Fibroblast of gingiva (primary cell): Measurements from ENCODE around the gene ZNF678.
"Not testable (repeated sequence)": the region's sequence is repeated elsewhere in the genome, so short reads cannot be mapped to it uniquely, and the experiment has no call there.

ENCODE experiments used
- DNase-seq: peaks from one replicate; pipeline ENCODE4 v3.0.0-alpha.2; 2011; ENCODE audit warnings: low read depth

Gene ZNF678

DNA sequence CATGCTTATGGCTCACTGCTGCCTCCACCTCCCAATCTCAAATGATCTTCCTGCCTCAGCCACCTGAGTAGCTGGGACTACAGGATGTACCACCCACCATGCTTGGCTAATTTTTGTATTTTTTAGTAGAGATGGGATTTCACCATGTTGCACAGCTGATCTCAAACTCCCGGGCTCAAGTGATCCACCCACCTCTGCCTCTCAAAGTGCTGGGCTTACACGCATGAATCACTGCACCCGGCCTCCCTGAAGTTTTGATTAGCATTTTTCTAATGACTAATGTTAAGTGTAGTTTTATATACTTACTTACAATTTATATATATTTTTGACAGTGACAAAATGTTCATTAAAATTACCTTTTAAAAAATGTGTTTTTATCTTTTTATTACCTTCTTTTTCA is 41.1 kb downstream of the ZNF678 start:
- no peak for DNase-seq

DNA sequence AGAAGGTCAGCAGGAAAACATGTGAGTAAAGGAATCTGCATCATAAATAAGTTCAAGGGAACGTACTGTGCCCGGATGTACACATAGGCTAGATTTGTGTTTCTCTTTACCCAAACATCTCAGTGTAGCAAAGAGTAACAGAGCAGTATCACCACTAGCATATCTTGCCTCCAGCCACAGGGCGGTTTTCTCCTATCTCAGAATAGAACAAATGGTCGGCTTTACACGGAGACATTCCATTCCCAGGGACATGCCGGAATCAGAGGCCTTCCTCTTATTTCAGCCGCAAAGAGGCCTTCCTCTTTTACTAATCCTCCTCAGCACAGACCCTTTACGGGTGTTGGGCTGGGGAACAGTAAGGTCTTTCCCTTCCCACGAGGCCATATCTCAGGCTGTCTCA is 42.9 kb downstream of the ZNF678 start:
- not testable (repeated sequence) for DNase-seq

DNA sequence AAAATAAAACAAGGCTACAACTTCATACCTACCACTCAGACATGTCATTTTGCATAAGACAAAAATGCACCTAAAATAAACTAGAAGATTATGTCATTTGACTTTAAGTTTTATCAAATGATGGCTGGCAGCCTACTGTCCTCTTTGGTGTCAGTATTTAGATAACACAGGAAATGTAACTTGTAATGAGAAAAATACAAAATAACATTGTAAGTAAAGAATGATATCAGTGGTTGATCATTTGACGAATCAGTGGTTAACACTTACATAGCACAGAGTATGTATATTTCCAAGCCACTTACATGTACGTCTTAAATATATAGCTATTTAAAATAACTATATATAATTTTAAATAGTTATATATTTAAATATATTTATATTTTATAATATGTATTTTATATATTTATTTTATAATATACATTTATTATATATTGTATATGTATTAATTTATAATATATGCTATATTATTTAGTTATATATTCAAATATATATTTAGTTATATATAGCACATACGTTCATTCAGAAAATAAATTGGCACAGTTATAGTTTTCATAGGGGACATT is 44.1 kb downstream of the ZNF678 start:
- DNase-seq: no peak

DNA sequence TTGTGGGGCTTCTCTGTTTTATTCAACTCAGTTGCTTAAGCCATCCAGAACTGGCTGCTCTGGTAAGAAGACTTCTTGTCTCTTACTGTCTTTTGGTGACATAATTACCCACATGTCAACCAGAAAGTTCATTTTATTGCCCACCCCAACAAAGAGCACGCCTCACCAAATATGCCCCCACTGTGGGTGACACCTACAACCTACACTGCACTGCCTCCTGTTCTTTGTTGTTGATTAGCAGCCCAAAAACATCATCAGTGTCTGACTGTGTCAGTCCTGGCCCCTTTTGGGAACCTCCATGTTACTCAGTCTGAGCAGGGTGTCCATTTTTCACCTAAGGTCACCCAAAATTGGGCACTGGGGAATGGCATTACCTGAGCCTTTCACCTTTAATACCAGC is 49.3 kb downstream of the ZNF678 start:
- DNase-seq: no peak

DNA sequence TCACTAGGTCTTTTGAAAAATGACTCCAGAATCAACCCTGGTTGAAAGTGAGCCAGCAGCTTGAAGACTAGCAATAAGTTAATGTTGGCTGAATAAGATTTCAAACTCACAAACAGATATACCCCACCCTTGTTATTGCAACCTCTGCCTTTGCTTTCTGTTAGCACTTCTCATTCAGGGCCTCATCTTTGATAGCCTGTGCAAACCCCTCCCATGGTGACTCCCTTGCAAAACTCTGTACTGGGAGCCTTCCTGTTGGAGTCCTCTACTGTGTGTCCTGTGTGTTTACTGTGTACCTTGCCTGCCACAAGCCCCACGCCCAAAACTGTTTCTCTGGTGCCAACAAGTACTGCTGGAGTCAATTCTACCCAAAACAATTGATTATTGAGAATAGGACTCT is 50.2 kb downstream of the ZNF678 start:
- no peak for DNase-seq

DNA sequence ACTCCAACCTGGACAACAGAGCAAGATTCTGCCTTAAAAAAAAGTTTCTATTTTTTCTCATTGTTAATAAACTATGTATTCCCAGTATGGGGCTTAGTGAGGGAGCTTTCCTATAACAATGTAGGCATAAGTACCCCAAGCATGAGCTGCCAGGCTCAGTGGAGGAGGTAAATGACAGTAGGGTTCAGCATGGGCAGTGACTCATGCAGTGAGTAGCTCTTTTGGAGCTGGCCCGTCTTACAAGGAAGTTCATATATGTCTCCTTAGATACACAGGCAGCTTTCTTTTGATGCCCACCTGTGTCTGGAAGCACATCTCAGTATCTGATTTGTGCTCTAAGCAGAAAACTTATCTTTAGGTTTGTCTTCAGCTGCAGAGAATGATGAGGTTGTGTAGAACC is 57.9 kb downstream of the ZNF678 start:
- DNase-seq: no peak

DNA sequence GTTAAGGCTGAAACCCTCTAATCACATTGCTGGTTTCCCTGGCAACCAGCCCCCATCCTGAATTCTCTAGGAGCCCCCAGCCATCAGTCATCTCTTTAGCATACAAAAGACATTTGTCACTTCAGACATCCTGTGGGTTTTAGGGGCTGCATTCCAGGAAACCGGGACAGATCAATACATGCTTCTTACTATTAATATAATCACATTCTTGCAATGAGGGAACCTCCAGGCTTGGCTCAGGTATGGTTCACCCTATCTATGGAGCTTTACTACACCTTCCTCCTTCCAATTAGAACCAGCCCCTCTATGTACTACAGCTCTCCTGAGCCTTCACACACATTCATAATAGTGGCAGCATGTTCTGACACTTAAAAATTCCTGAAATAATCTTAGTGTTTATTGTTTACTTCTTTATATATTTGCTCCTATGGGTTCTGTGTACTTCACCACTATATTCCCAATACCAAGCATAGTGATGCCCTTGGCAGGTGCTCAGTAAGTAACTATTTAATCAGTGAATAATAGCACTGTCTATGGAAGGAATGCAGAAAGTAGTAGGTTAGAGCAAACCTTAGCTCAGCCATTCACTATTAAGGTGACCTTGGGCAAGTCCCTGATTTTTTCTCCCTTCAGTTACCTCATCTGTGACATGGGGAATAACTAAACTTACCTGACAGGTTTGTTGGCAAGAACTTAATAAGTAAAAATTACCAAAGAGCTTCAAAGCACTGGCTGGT is 59.6 kb downstream of the ZNF678 start:
- no peak for DNase-seq

DNA sequence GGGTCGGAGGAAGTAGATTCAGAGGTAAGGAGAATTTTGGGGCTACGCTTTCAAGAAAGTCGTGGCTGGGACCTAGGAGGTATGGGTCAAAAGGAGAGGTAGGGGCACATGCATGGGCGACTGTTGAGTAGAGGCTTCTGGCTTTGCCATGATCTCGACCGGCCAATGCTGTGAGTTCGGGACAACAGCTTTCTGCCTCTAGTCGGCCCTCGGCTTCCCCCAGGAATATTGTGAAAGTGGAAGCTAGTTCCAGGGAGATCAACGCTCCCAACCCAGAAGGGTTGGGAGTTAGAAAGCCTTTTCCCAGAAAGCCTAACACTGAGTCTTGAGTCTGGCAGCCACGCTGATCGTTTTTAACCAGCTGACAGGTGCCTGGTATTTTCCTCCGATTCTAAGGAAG is 69.0 kb downstream of the ZNF678 start:
- no peak for DNase-seq

DNA sequence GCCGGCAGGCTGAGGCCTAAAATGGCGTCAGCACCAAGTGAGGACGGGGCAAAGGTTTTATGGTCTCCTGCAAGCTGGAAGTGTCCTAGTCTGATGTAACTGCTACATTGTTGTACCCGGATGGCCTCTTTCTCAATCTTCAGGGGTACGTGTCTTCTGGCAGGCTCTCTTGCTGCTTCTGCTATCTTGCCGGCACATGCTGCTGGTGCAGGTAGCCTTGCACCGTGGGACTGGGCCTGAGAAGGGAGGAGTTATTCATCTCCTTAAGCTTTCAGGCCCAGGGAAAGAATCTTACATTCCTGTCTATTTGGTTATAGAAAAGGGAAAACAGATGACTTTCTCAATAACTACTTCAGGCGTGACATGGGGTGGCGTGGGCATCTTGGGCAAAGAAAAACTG is 72.2 kb downstream of the ZNF678 start:
- no peak for DNase-seq

DNA sequence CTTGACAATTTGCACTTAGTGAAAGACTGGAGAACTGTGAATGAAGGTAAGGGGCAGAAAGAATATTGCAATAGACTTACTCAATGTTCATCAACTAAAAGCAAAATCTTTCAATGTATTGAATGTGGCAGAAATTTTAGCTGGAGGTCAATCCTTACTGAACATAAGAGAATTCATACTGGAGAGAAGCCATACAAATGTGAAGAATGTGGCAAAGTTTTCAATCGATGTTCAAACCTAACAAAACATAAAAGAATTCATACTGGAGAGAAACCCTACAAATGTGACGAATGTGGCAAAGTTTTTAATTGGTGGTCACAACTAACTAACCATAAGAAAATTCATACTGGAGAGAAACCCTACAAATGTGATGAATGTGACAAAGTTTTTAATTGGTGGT is 91.1 kb downstream of the ZNF678 start:
- no peak for DNase-seq

DNA sequence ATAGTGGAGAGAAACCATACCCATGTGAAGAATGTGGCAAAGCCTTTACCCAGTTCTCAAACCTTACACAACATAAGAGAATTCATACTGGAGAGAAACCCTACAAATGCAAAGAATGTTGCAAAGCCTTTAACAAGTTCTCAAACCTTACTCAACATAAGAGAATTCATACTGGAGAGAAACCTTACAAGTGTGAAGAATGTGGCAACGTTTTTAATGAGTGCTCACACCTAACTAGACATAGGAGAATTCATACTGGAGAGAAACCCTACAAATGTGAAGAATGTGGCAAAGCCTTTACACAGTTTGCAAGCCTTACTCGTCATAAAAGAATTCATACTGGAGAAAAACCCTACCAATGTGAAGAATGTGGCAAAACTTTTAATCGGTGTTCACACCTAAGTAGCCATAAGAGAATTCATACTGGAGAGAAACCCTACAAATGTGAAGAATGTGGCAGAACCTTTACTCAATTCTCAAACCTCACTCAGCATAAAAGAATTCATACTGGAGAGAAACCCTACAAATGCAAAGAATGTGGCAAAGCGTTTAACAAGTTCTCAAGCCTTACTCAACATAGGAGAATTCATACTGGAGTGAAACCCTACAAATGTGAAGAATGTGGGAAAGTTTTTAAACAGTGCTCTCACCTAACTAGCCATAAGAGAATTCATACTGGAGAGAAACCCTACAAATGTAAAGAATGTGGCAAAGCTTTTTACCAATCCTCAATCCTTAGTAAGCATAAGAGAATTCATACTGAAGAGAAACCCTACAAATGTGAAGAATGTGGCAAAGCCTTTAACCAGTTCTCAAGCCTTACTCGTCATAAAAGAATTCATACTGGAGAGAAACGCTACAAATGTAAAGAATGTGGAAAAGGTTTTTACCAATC is 91.7 kb downstream of the ZNF678 start:
- DNase-seq: no peak

DNA sequence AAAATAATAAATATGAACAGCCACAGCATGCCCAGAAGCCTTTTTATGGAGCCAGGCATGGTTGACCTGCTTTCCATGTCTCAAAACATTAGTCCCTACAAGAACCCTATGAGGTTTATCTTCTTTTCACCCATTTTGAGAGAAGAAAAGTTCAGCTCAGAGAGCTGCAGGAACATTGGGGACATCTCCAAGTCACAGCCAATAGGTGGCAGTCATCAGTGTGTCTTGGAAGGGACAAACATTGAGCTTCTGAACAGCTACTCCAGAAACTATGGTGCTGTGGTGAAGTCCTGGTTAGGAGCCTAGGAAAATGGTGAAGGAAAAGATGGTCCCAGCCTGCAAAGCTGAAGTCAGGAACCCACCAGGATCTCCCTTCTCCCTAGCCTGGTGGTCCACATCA is 98.1 kb downstream of the ZNF678 start:
- DNase-seq: no peak

DNA sequence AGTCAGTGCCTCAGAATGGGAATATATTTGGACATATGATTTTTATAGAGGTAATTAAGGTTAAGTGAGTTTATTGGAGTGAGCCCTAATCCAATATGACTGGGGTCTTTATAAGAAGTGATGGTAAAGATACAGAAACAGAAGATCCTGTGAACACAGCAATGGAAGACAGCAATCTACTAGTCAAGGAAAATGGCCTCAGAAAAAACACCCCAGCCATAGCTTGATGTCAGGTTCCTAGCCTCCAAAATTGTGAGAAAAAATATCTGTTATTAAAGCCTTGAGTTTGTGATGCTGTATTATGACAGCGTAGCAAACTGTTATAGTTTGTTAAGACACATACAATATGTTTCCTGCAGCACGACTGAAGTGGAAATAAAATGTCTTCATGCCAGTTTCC is 99.6 kb downstream of the ZNF678 start:
- DNase-seq: no peak

DNA sequence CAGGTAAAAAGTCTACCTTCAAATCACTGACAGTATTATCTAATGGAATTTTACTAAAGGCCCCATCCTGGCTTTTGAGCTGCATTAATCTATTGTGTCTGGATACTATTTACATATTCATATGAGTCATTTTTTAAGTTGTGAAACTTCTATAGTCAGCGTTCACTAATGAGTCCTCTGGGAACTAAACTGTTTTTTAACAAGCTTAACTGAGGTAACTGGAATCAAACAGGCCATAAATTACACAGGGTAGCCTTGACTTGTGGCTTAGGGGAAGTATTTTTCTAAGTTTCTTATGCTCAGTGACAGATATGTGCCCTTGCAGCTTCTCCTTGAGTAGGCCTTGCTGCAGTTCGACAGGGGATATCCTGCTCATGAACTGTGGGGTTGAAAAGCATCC is 102.9 kb downstream of the ZNF678 start:
- DNase-seq: no peak

DNA sequence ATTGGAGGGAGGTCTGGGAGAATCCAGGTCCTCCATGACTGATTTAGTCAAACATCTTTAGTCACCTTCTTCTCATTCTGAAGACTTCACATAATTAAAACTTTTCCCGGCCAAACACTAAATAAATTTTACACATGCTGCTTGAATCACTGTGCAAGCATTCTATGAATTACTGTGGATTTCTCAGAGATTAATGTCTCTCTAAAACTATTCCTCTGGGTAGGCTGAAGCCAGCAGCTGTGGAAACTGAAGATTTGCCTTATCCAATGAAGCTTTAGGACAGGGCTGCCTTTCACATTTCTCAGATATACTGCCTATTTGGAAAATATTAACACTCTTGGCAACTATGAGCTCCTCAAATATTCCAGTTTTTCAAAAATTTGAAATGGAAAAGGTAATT is 110.1 kb downstream of the ZNF678 start:
- DNase-seq: no peak

DNA sequence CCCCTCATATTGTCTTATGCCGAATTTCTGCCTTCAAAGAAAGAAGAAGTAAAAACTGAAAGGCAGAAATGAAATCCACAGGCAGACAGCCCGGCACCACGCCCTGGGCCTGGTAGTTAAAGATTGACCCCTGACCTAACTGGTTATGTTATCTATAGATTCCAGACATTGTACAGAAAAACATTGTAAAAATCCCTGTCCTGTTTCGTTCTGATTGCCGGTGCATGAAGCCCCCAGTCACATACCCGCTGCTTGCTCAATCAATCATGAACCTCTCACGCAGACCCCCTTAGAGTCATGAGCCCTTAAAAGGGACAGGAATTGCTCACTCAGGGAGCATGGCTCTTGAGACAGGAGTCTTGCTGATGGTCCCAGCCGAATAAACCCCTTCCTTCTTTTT is 122.5 kb downstream of the ZNF678 start:
- DNase-seq: no peak

DNA sequence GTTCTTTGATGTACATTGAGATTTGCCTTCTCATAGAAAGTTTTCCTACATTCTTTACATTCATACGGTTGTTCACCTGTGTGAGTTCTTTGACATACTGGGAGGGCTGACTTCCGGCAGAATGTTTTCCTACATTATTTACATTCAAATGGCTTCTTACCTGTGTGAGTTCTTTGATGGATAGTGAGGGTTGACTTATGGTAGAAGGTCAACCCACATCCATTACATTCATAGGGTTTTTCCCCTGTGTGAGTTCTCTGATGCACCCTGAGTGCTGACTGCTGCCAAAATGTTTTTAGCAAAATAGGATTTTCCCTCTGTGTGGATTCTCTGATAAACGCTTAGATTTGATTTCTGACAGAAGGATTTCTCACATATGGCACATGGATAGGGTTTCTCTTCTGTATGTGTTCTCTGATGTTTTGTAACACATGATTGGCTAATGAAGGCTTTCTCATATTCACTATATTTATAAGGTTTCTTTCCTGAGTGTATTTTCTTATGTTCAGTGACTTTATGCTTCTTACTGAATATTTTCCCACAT is 134.0 kb downstream of the ZNF678 start:
- DNase-seq: no peak

DNA sequence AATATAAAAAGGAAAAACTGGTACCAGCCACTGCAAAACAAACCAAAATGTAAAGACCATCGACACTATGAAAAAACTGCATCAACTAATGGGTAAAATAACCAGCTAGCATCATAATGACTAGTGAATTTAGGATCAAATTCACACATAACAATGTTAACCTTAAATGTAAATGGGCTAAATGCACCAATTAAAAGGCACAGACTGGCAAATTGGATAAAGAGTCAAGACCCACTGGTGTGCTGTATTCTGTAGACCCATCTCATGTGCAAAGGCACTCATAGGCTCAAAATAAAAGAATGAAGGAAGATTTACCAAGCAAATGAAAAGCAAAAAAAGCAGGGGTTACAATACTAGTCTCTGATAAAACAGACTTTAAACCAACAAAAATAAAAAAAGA is 138.3 kb downstream of the ZNF678 start:
- not testable (repeated sequence) for DNase-seq

DNA sequence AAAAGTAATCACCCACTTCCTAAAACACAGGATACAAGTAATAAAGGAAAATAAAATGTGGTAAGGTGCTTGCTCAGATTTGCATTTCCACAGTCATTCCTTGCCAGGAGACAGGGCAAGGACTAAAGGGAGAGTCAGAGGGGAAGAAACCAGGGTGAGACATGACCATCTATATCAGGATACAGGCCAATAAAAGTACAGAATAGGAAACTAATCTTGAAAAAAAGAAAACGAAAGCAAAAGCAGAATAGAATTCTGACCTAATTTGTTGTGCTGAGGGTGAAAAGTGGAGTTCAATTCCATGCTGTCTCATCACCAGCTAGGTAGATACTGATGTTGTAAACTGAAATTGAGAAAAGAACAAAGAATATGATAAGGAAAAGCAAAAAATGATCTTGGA is 144.5 kb downstream of the ZNF678 start:
- DNase-seq: no peak

DNA sequence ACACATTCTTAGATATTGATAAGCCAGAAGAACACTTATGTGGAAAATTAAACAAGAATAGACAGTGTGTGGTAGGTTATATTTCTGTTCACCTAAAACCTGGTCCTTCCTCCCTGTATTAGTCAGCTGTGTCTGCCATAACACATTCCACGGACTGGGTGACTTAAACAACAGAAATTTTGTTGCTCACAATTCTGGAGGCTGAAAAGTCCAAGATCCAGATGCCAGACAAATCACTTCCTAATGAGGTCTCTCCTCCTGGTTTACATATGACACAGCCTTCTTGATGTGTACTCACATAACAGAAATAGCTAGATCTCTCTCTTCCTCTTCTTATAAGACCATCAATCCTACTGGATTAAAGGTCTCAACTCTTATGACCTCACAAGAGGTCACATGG is 146.1 kb downstream of the ZNF678 start:
- no peak for DNase-seq

DNA sequence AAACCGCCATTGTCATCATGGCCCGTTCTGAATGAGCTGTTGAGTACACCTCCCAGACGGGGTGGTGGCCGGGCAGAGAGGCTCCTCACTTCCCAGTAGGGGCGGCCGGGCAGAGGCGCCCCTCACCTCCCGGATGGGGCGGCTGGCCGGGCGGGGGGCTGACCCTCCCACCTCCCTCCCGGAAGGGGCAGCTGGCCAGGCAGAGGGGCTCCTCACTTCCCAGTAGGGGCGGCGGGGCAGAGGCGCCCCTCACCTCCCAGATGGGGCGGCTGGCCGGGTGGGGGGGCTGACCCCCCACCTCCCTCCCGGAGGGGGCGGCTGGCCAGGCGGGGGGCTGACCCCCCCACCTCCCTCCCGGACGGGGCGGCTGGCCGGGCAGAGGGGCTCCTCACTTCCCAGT is 147.1 kb downstream of the ZNF678 start:
- not testable (repeated sequence) for DNase-seq

DNA sequence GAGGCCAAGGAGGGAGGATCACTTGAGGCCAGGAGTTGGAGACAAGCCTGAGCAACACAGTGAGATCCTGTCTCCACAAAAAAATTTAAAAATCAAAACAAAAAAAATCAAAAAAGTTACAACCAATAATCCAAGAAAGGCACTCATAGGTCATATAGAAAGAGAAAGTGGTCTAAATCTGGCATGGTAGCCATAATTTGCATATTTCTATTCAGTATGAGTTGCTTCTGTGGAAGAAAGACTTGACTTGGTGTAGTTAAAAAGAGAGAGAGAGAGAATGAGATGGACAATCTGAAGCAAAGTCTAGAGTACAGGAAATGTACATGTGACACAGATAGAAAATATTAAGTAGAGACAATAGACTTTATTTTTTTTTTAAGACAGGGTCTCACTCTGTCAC is 149.3 kb downstream of the ZNF678 start:
- DNase-seq: no peak

DNA sequence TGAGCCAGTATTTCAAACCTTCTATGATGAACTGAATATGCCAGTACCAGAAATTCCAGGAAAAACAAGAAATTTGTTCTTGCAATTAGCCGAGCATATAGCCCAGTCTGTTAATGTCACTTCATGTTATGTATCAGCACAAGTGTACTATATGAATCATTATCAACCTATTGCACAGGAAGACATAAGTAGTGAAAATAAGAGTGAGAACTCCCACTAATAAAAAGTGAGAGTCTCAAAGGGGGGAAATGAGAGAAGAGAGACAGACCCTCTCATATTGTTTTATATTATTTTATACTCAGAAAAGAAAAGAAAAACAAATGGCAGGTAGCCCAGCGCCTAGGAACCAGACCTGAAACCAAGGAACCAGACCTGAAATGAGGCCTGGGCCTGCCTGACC is 155.6 kb downstream of the ZNF678 start:
- DNase-seq: no peak
